A549 (cell line): Measurements from ENCODE around the gene PSMB1.

Experiments
- CEBPB ChIP-seq, 2 experiments: fragments of >200 bp in 1 of 2; sonication (Bioruptor Twin) in 1 of 2; formaldehyde crosslinking in 1 of 2; IDR thresholded peaks; 2 replicates each; pipeline ENCODE4 v1.6.1; 2012 to 2016
- HMGXB4 ChIP-seq: fragments of 250-450 bp; sonication (Bioruptor Pico); IDR thresholded peaks from 2 replicates; pipeline ENCODE4 v1.5.0; 2021; ENCODE audit warnings: mild to moderate bottlenecking, moderate library complexity, borderline replicate concordance
- HOXB5 ChIP-seq: fragments of 250-450 bp; sonication (Bioruptor Pico); IDR thresholded peaks from 2 replicates; pipeline ENCODE4 v1.5.0; 2020; ENCODE audit warnings: mild to moderate bottlenecking, moderate library complexity
- MAX ChIP-seq: IDR thresholded peaks from 2 replicates; pipeline ENCODE4 v1.6.1; 2012
- MYC ChIP-seq: IDR thresholded peaks from 2 replicates; pipeline ENCODE4 v1.6.1; 2012; ENCODE audit warnings: mild to moderate bottlenecking, inconsistent platforms, low read length, improper control_type of control experiment, borderline replicate concordance
- POLR2A ChIP-seq: IDR thresholded peaks from 2 replicates; pipeline ENCODE4 v1.6.1; 2012; ENCODE audit warnings: mild to moderate bottlenecking, low read length
- TF ChIP-seq, protein P1 (sequence below): fragments of >200 bp; sonication (Bioruptor Twin); formaldehyde crosslinking; IDR thresholded peaks from 3 replicates; pipeline ENCODE4 v1.5.1; 2016
- TF ChIP-seq, protein P2 (sequence below): fragments of 200-600 bp; sonication (generic); IDR thresholded peaks from 2 replicates; pipeline ENCODE4 v1.6.1; 2016; ENCODE audit warnings: antibody characterized with exemption, mild to moderate bottlenecking, moderate library complexity
- TF ChIP-seq, protein P3 (sequence below): fragments of 450-650 bp; IDR thresholded peaks from 2 replicates; pipeline ENCODE4 v1.6.1; 2014; ENCODE audit warnings: antibody characterized with exemption

DNA sequence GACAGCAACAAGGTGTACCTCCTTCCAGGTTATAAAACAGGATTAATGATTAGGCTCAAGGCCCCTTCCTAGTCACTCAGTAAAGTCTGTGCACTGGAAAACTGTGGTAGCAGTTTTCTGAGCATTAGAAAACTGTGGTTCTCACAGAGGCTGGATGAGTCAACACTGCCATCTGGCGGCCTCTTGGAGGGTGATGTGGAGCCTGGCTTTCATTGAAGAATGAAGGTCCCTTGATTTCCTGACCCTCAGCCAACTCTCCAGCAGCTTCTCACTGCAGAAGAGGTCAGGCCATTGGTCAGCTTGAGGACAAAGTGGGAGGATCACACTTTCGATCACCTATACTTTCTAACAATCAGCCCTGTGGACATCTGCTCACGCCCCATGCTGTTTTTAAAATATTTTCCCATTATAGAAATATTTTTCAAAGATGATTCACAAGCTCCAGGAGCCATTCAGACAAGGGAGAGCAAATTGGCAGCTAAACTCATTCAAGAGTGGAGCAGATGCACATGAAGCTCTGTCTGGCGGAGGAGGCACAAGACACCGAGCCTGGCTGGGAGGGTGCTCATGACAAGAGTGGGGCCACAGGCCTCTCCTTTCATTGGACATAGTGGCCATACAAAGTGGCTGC is 23.2 kb downstream of the PSMB1 start:
- TF ChIP-seq, protein P1, sequence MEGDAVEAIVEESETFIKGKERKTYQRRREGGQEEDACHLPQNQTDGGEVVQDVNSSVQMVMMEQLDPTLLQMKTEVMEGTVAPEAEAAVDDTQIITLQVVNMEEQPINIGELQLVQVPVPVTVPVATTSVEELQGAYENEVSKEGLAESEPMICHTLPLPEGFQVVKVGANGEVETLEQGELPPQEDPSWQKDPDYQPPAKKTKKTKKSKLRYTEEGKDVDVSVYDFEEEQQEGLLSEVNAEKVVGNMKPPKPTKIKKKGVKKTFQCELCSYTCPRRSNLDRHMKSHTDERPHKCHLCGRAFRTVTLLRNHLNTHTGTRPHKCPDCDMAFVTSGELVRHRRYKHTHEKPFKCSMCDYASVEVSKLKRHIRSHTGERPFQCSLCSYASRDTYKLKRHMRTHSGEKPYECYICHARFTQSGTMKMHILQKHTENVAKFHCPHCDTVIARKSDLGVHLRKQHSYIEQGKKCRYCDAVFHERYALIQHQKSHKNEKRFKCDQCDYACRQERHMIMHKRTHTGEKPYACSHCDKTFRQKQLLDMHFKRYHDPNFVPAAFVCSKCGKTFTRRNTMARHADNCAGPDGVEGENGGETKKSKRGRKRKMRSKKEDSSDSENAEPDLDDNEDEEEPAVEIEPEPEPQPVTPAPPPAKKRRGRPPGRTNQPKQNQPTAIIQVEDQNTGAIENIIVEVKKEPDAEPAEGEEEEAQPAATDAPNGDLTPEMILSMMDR = peak; percentile 72
- TF ChIP-seq HMGXB4 (CRISPR knock-in tag) = no peak
- TF ChIP-seq POLR2A = no peak
- no peak for TF ChIP-seq HOXB5 (CRISPR knock-in tag)
- no peak for TF ChIP-seq CEBPB (IDR thresholded peaks at IDR 0.05)
- TF ChIP-seq, protein P2, sequence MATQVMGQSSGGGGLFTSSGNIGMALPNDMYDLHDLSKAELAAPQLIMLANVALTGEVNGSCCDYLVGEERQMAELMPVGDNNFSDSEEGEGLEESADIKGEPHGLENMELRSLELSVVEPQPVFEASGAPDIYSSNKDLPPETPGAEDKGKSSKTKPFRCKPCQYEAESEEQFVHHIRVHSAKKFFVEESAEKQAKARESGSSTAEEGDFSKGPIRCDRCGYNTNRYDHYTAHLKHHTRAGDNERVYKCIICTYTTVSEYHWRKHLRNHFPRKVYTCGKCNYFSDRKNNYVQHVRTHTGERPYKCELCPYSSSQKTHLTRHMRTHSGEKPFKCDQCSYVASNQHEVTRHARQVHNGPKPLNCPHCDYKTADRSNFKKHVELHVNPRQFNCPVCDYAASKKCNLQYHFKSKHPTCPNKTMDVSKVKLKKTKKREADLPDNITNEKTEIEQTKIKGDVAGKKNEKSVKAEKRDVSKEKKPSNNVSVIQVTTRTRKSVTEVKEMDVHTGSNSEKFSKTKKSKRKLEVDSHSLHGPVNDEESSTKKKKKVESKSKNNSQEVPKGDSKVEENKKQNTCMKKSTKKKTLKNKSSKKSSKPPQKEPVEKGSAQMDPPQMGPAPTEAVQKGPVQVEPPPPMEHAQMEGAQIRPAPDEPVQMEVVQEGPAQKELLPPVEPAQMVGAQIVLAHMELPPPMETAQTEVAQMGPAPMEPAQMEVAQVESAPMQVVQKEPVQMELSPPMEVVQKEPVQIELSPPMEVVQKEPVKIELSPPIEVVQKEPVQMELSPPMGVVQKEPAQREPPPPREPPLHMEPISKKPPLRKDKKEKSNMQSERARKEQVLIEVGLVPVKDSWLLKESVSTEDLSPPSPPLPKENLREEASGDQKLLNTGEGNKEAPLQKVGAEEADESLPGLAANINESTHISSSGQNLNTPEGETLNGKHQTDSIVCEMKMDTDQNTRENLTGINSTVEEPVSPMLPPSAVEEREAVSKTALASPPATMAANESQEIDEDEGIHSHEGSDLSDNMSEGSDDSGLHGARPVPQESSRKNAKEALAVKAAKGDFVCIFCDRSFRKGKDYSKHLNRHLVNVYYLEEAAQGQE = no peak
- TF ChIP-seq, protein P3, sequence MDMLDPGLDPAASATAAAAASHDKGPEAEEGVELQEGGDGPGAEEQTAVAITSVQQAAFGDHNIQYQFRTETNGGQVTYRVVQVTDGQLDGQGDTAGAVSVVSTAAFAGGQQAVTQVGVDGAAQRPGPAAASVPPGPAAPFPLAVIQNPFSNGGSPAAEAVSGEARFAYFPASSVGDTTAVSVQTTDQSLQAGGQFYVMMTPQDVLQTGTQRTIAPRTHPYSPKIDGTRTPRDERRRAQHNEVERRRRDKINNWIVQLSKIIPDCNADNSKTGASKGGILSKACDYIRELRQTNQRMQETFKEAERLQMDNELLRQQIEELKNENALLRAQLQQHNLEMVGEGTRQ = no peak
- no peak for TF ChIP-seq MAX
- TF ChIP-seq MYC = no peak
